DMS 273 (cell line): ENCODE results near the gene IL21.
"Not testable (repeated sequence)": the region's sequence is repeated elsewhere in the genome, so short reads cannot be mapped to it uniquely, and the experiment has no call there.

Source experiments
- DNase-seq: peaks from one replicate; lab custom pipeline; 2025; ENCODE audit not compliant: unreplicated experiment; lab: John Stamatoyannopoulos, UW

The IL21 gene

GRCh38 chr4:122621016-122621507 lies at the start of gene IL21:
TSS of gene IL21 (minus strand) at chr4:122621066. CDS start at chr4:122621011, 55 bp downstream.
- DNase-seq: no peak

- DNase-seq: no peak
Measured at GRCh38 chr4:122669911-122670738, 49.3 kb upstream of the IL21 start.

- no peak for DNase-seq
Measured at GRCh38 chr4:122668241-122668640, 47.4 kb upstream of the IL21 start.

GRCh38 chr4:122666527-122667245 lies 45.8 kb upstream of the IL21 start:
- DNase-seq: no peak

- DNase-seq: no peak
Measured at GRCh38 chr4:122665161-122665929, 44.5 kb upstream of the IL21 start.

- no peak for DNase-seq
Measured at GRCh38 chr4:122663814-122664610, 43.1 kb upstream of the IL21 start.

- no peak for DNase-seq
Measured at GRCh38 chr4:122663291-122663690, 42.4 kb upstream of the IL21 start.

GRCh38 chr4:122662701-122663100 lies 41.8 kb upstream of the IL21 start:
- DNase-seq: no peak

- no peak for DNase-seq
Measured at GRCh38 chr4:122661176-122662160, 40.6 kb upstream of the IL21 start.

- DNase-seq: no peak
Measured at GRCh38 chr4:122658818-122659295, 38.0 kb upstream of the IL21 start.

GRCh38 chr4:122658377-122658776 lies 37.5 kb upstream of the IL21 start:
- no peak for DNase-seq

GRCh38 chr4:122657553-122657952 lies 36.7 kb upstream of the IL21 start:
- DNase-seq: no peak

- not testable (repeated sequence) for DNase-seq
Measured at GRCh38 chr4:122656583-122656982, 35.7 kb upstream of the IL21 start.

- peak; percentile 48 for DNase-seq
Measured at GRCh38 chr4:122652379-122652778, 31.5 kb upstream of the IL21 start.

GRCh38 chr4:122650148-122650547 lies 29.3 kb upstream of the IL21 start:
- DNase-seq: no peak

- DNase-seq: no peak
Measured at GRCh38 chr4:122647656-122648055, 26.8 kb upstream of the IL21 start.

- DNase-seq: no peak
Measured at GRCh38 chr4:122643257-122643656, 22.4 kb upstream of the IL21 start.

- no peak for DNase-seq
Measured at GRCh38 chr4:122639181-122639580, 18.3 kb upstream of the IL21 start.

GRCh38 chr4:122636697-122637096 lies 15.8 kb upstream of the IL21 start:
- DNase-seq: no peak
